NCI-H446 (cell line): ENCODE measurements around the gene GSC.
"Not testable (repeated sequence)": the region's sequence is repeated elsewhere in the genome, so short reads cannot be mapped to it uniquely, and the experiment has no call there.

Source experiments
- DNase-seq, 2 experiments: peaks; one replicate each; lab custom pipeline; 2025; lab: John Stamatoyannopoulos, UW

Gene GSC

DNA sequence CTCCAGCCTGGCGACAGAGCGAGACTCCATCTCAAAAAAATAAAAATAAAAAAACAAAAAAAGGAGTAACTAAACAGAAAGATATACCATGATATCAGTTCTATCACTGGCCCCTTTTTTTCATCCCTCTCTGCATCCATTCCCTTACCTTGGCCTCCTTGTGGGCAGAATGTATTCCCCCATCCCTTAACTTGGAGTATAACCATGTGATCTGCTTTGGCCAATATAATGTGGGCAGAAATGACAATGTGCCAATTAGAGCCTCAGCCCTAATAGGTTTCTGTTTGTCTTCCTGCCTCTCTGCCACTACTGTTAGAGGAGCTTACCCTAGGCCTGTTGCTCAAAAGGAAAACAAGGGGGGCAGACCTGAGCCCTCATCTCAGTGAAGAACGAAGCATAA, 23.8 kb downstream of the GSC start:
- no peak for DNase-seq

DNA sequence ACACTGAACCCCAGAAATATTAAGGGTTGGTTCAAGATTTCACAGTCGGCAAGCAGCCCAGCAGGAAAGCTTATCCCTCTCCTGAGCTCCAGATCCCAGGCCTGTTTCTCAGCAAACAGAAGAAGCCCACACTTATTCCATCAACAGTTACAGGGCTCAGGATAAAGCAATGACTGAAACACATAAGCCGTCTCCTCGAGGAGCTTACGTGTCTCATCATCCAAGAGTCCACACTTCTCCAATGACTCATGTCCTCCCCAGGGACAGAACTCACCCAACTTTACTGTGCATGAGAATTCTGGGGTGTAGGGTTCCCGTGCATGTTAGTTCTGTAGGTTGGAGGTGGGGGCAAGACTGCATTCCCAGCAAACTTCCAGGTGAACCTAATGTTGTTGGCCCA, 31.2 kb downstream of the GSC start:
- DNase-seq: no peak

DNA sequence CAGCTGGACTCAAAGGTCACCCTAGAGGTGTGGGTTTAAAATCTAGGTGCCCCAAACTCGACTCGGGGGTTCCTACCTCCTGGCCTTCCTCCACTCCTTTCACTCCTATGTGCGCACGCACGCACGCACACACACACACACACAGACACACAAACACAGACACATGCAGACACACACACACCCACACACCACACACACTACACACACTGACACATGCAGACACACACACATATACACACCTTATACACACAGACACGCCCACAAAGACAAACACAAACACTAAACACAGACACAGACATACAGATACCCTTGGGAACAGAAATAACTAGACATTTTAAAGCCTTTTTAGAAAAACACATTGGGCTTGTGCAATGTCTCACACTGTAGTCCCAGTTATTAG, 31.8 kb downstream of the GSC start:
- no peak for DNase-seq

GRCh38 chr14:94728950-94729349, 41.0 kb downstream of the GSC start:
- DNase-seq: no peak

GRCh38 chr14:94728440-94728839, 41.5 kb downstream of the GSC start:
- DNase-seq: not testable (repeated sequence)

DNA sequence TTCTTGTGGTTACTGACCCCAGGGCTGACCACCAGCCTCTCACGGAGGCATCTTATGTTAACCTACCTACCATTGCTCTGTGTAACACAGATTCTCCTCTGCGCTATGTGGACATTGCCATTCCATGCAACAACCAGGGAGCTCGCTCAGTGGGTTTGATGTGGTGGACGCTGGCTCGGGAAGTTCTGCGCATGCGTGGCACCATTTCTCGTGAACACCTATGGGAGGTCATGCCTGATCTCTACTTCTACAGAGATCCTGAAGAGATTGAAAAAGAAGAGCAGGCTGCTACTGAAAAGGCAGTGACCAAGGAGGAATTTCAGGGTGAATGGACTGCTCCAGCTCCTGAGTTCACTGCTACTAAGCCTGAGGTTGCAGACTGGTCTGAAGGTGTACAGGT, 43.3 kb downstream of the GSC start:
- DNase-seq: not testable (repeated sequence)

DNA sequence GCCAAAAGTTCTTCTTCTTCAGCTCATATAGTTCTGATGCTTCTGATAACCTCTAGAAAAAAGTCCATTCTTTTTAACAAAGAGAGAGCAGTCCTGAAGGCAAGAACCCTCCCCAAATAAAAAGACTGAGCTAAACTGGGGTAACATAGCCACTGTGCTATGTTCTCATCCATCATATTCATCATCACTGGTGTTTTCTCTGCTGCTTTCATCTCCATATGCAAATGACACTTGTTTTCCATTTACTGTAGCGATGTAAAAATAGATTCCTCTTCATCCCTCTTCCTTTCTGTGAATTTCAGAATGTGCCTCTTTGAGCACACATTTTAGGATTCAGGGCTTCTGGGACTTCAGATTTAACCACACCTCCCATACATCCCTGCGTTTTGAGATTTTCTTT, 44.9 kb downstream of the GSC start:
- DNase-seq: no peak

GRCh38 chr14:94722397-94722796, 47.5 kb downstream of the GSC start:
- no peak for DNase-seq
